Spleen (tissue), 7 donors: ENCODE measurements around the gene KCNJ16.

Experiments
- CTCF ChIP-seq, 11 experiments: fragments of 200-600 bp in 7 of 11; fragments of 450-650 bp in 4 of 11; sonication (generic) in 4 of 11; IDR thresholded peaks in 8 of 11; conservative IDR thresholded peaks in 3 of 11; 1 replicate in 7 of 11; 2 replicates in 4 of 11; pipeline versions ENCODE4 v1.4.0 to v1.8.0; 2016 to 2021; ENCODE audit warnings: antibody characterized with exemption in 11 of 11, inconsistent platforms in 4 of 11, mild to moderate bottlenecking in 1 of 11
- POLR2AphosphoS5 ChIP-seq, 3 donors: sonication (generic); formaldehyde crosslinking; IDR thresholded peaks; one replicate each; pipeline ENCODE4 v1.5.1; 2017; ENCODE audit warnings: antibody characterized with exemption in 3 of 3
- donor health status: DM: no; HTN: no; CAD: no; lungs with moderate emphysema.
- donor health status: DM: no; HTN: no; CAD: no.
- donor health status: DM: no; HTN: no; CAD: no.

GRCh38 chr17:70089513-70090148 lies 14.6 kb downstream of the KCNJ16 start:
- TF ChIP-seq CTCF (IDR thresholded peaks at IDR 0.05 in 8 of 11, conservative IDR thresholded peaks at IDR 0.05 in 3 of 11) (no peak), POLR2AphosphoS5 (IDR thresholded peaks at IDR 0.05) (no peak)
